K562 (cell line): ENCODE results near the gene CFL2. TPM values are rescaled to one million over a fixed set of nuclear protein-coding genes. Genes with fewer than 3 reads are reported as not detected.

Experiments
- ATAC-seq: fragments of 200-7000 bp; cut with Tn5 transposase; 3 replicates; pipeline ENCODE4 v1.9.1; 2020; ENCODE audit warnings: moderate library complexity
- BruUV-seq: library from RNA; stranded (reverse); fragments of 400-500 nt; replicated peaks from 2 replicates; lab custom pipeline; 2021; lab: Mats Ljungman, UMichigan
- CTCF ChIA-PET: fragments of 300-600 bp; formaldehyde crosslinking; extraction: SDS; loops from one replicate; lab custom pipeline; 2021; ENCODE audit warnings: low intra/inter-chr PET ratio; lab: Yijun Ruan, JAX
- POLR2A ChIA-PET: fragments of 300-600, 350-650 bp; sonication (Branson Sonifier 250); formaldehyde crosslinking; extraction: SDS; loops from one replicate; lab custom pipeline; 2021; ENCODE audit warnings: antibody characterized with exemption, inconsistent platforms; lab: Yijun Ruan, JAX
- DNase-seq, 4 experiments: peaks; one replicate each; pipeline versions ENCODE4 v3.0.0 to v3.0.0-alpha.2; 2011 to 2018; ENCODE audit warnings: low spot score in 3 of 4, mixed read lengths in 3 of 4; ENCODE audit errors: extremely low read depth in 1 of 4
- FAIRE-seq: peaks from 2 replicates; lab custom pipeline; 2011; peaks lifted over from hg19 to GRCh38; lab: Jason Lieb, UNC
- H2AFZ ChIP-seq: 2 replicates; pipeline ENCODE4 v1.6.0; 2011; ENCODE audit warnings: low read depth, low read length, control low read depth, inconsistent platforms
- H3K27ac ChIP-seq: fragments of 200-600 bp; 3 replicates; pipeline ENCODE4 v1.8.0; 2011; ENCODE audit warnings: low read depth, mild to moderate bottlenecking, control low read depth, inconsistent platforms, low read length, moderate library complexity, mixed read lengths; ENCODE audit errors: extremely low read depth
- H3K27me3 ChIP-seq, 2 experiments: fragments of 300-600 bp in 1 of 2; 2 replicates in 1 of 2; 3 replicates in 1 of 2; pipeline versions ENCODE4 v1.6.0 to v1.8.0; 2011; ENCODE audit warnings: inconsistent platforms in 2 of 2, low read length in 2 of 2, mild to moderate bottlenecking in 1 of 2, mixed read lengths in 1 of 2, moderate library complexity in 1 of 2; ENCODE audit not compliant: control insufficient read depth in 2 of 2, insufficient read depth in 2 of 2
- H3K36me3 ChIP-seq: fragments of 300-600 bp; 3 replicates; pipeline ENCODE4 v1.8.0; 2011; ENCODE audit warnings: mild to moderate bottlenecking, low read length, inconsistent platforms; ENCODE audit not compliant: control insufficient read depth, insufficient read depth
- H3K4me1 ChIP-seq, 2 experiments: fragments of 200-600 bp in 1 of 2; replicated peaks in 1 of 2; 2 replicates in 1 of 2; 3 replicates in 1 of 2; pipeline versions ENCODE4 v1.5.1 to v1.8.0; 2011; ENCODE audit warnings: inconsistent platforms in 2 of 2, low read length in 2 of 2, mild to moderate bottlenecking in 1 of 2, mixed read lengths in 1 of 2, moderate library complexity in 1 of 2; ENCODE audit not compliant: control insufficient read depth in 2 of 2, insufficient read depth in 2 of 2
- H3K4me2 ChIP-seq: 2 replicates; pipeline ENCODE4 v1.6.1; 2011; ENCODE audit warnings: low read length, control low read depth, inconsistent platforms, mixed read lengths; ENCODE audit not compliant: insufficient read depth
- H3K4me3 ChIP-seq: fragments of 200-600 bp; sonication (generic), shearing (Covaris generic); 2 replicates; pipeline ENCODE4 v1.5.1; 2016; ENCODE audit warnings: control low read depth, inconsistent platforms
- H3K79me2 ChIP-seq: fragments of 200-600 bp; 3 replicates; pipeline ENCODE4 v1.8.0; 2011; ENCODE audit warnings: low read length, inconsistent platforms; ENCODE audit not compliant: control insufficient read depth, insufficient read depth
- H3K9ac ChIP-seq, 2 experiments: 2 replicates each; pipeline versions ENCODE4 v1.6.0 to v1.6.1; 2011; ENCODE audit warnings: low read depth in 2 of 2, low read length in 2 of 2, control low read depth in 1 of 2, inconsistent platforms in 1 of 2, mild to moderate bottlenecking in 1 of 2, mixed read lengths in 1 of 2; ENCODE audit not compliant: insufficient read depth in 1 of 2
- H3K9me1 ChIP-seq: one replicate; pipeline ENCODE4 v1.6.0; 2011; ENCODE audit warnings: inconsistent platforms, mild to moderate bottlenecking, low read length, moderate library complexity; ENCODE audit not compliant: control insufficient read depth, insufficient read depth
- H3K9me3 ChIP-seq: replicated peaks from 2 replicates; pipeline ENCODE4 v1.5.1; 2011; ENCODE audit warnings: low read depth, low read length, inconsistent platforms; ENCODE audit not compliant: control insufficient read depth, insufficient read depth
- H4K20me1 ChIP-seq: replicated peaks from 2 replicates; pipeline ENCODE4 v1.6.1; 2011; ENCODE audit warnings: low read length, inconsistent platforms, mixed read lengths; ENCODE audit not compliant: control insufficient read depth, insufficient read depth
- CREB1 ChIP-seq, 2 experiments: sonication (generic) in 1 of 2; formaldehyde crosslinking in 1 of 2; IDR thresholded peaks; 2 replicates each; pipeline versions ENCODE4 v1.6.1 to v1.8.0; 2012 to 2022; ENCODE audit warnings: inconsistent platforms in 1 of 2, mild to moderate bottlenecking in 1 of 2, missing genetic modification reagents in 1 of 2, moderate library complexity in 1 of 2
- FOXP1 ChIP-seq: sonication (generic); formaldehyde crosslinking; IDR thresholded peaks from 2 replicates; pipeline ENCODE4 v1.8.0; 2022; ENCODE audit warnings: mild to moderate bottlenecking, missing genetic modification reagents
- MAFK ChIP-seq: IDR thresholded peaks from 2 replicates; pipeline ENCODE4 v1.6.1; 2011; ENCODE audit warnings: low read length, improper control_type of control experiment
- MYNN ChIP-seq, 2 experiments: sonication (generic); formaldehyde crosslinking in 1 of 2; IDR thresholded peaks; 2 replicates each; pipeline versions ENCODE4 v1.5.0 to v1.6.1; 2016 to 2020; ENCODE audit warnings: antibody characterized with exemption in 1 of 2, missing genetic modification reagents in 1 of 2
- NRF1 ChIP-seq, 2 experiments: fragments of 450-650 bp; IDR thresholded peaks in 1 of 2; conservative IDR thresholded peaks in 1 of 2; 2 replicates each; pipeline ENCODE4 v1.6.1; 2014; ENCODE audit warnings: mild to moderate bottlenecking in 2 of 2
- USF2 ChIP-seq: sonication (generic); formaldehyde crosslinking; IDR thresholded peaks from 2 replicates; pipeline ENCODE4 v1.5.0; 2020; ENCODE audit warnings: missing genetic modification reagents
- ZNF124 ChIP-seq: sonication (generic); formaldehyde crosslinking; IDR thresholded peaks from 2 replicates; pipeline ENCODE4 v1.8.1; 2022; ENCODE audit warnings: missing genetic modification reagents
- ZSCAN32 ChIP-seq: fragments of 450-650 bp; formaldehyde crosslinking; IDR thresholded peaks from 2 replicates; pipeline ENCODE4 v1.4.0; 2020; ENCODE audit warnings: mild to moderate bottlenecking, moderate library complexity
- WGBS: fragments of 100-300 bp; shearing (Covaris generic); methylation state at CpG from one replicate; pipeline ENCODE4 v1.1.6; 2016; ENCODE audit warnings: low coverage, mixed read lengths; ENCODE audit not compliant: insufficient coverage; ENCODE audit errors: missing lambda C conversion rate; 5-methylcytosine and 5-hydroxymethylcytosine counted together
- in situ Hi-C: fragments of 300-500 bp; cut with MboI; formaldehyde crosslinking; loops from 4 replicates; pipeline ENCODE4 v1.15.0; 2018; ENCODE audit warnings: inconsistent platforms, mixed read lengths
- intact Hi-C: fragments of 100-400 bp; cut with micrococcal nuclease; formaldehyde crosslinking; loops from 2 replicates; pipeline ENCODE4 v1.14.2; 2022
- polyA plus RNA-seq, 8 experiments: library from polyadenylated mRNA; depleted of rRNA in 4 of 8; stranded (reverse) in 5 of 8; unstranded in 3 of 8; fragments of >200 nt; fragmentation: Nextera tagmentation in 2 of 8; fragmentation: Illumina TruSeq in 1 of 8; extraction: Ambion mirVana in 2 of 8; extraction: Trizol in 1 of 8; gene quantifications; 2 replicates each; pipeline versions ENCODE4 v1.2.1 to v1.2.3, GENCODE V29; 2011 to 2014; ENCODE audit warnings: inconsistent platforms in 1 of 8, missing spikeins in 1 of 8
- total RNA-seq, 7 experiments: library from RNA; depleted of rRNA in 6 of 7; stranded (reverse); fragments of >200 nt in 6 of 7; fragmentation: Illumina TruSeq in 2 of 7; extraction: Trizol in 2 of 7; gene quantifications; 2 replicates each; pipeline versions ENCODE4 v1.2.1 to v1.2.3, GENCODE V29; 2011 to 2021; ENCODE audit warnings: low replicate concordance in 1 of 7
- TF ChIP-seq, protein P1 (sequence below): fragments of 250-450 bp; sonication (Bioruptor Pico); IDR thresholded peaks from 2 replicates; pipeline ENCODE4 v1.5.0; 2022; ENCODE audit warnings: mild to moderate bottlenecking
- TF ChIP-seq, protein P2 (sequence below), 2 experiments: IDR thresholded peaks in 1 of 2; conservative IDR thresholded peaks in 1 of 2; 2 replicates each; pipeline ENCODE4 v1.6.1; 2016; ENCODE audit warnings: low read depth in 2 of 2, mild to moderate bottlenecking in 1 of 2, missing compliant biosample characterization in 1 of 2, missing genetic modification characterization in 1 of 2, moderate library complexity in 1 of 2
- TF ChIP-seq, protein P3 (sequence below): sonication (generic); formaldehyde crosslinking; IDR thresholded peaks from 2 replicates; pipeline ENCODE4 v1.8.1; 2023; ENCODE audit warnings: mild to moderate bottlenecking, missing genetic modification reagents, moderate library complexity

The CFL2 gene
- total and polyA plus RNA-seq, 9 of the 15 experiments (the other 6 are each of a cell fraction or from before 2014, with no cell fraction given), result 2.0 to 12.7 (median 5.1) TPM

- TF ChIP-seq MYNN (IDR thresholded peaks at IDR 0.05) (no peak), MYNN (CRISPR knock-in tag; IDR thresholded peaks at IDR 0.05) (no peak), ZNF124 (CRISPR knock-in tag) (no peak)
Observed at GRCh38 chr14:34678306-34678705, 36.1 kb downstream of the CFL2 start (continued).

DNA sequence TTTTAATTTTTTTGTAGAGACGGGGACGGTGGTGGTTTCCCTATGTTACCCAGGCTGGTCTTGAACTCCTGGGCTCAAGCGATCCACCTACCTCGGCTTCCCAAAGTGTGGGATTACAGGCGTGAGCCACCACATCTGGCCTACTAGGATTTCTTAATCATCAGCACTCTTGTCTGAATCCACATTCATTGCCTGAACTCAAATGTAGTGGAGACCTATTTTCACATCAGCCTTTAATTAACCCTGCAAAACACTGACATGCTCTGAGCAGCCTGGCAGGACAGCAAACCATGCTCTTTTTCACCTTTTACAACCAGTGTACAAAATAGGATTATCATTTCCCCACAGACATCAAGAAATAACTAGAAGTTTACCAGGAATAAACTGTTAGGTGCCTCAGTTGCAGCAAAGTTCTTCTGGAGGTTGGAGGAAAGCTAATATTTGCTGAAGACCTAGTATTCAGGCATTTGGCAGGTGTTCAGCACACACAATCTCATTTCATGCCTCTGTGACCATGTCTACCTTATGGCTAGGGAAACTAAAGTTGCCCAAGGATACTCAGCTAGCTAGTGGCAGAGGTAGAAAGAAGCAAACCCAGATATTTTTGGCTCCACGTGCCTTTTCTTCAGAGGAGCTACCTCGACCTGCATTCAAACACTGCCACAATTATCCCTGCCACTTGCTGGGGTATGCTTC lies 37.7 kb downstream of the CFL2 start:
- no TSS peak for BruUV-seq
- ATAC-seq, result no peak
- TF ChIP-seq, protein P1, sequence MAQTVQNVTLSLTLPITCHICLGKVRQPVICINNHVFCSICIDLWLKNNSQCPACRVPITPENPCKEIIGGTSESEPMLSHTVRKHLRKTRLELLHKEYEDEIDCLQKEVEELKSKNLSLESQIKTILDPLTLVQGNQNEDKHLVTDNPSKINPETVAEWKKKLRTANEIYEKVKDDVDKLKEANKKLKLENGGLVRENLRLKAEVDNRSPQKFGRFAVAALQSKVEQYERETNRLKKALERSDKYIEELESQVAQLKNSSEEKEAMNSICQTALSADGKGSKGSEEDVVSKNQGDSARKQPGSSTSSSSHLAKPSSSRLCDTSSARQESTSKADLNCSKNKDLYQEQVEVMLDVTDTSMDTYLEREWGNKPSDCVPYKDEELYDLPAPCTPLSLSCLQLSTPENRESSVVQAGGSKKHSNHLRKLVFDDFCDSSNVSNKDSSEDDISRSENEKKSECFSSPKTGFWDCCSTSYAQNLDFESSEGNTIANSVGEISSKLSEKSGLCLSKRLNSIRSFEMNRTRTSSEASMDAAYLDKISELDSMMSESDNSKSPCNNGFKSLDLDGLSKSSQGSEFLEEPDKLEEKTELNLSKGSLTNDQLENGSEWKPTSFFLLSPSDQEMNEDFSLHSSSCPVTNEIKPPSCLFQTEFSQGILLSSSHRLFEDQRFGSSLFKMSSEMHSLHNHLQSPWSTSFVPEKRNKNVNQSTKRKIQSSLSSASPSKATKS, result no peak
- TF ChIP-seq ZSCAN32 (CRISPR knock-in tag), result no peak
- TF ChIP-seq, protein P2, sequence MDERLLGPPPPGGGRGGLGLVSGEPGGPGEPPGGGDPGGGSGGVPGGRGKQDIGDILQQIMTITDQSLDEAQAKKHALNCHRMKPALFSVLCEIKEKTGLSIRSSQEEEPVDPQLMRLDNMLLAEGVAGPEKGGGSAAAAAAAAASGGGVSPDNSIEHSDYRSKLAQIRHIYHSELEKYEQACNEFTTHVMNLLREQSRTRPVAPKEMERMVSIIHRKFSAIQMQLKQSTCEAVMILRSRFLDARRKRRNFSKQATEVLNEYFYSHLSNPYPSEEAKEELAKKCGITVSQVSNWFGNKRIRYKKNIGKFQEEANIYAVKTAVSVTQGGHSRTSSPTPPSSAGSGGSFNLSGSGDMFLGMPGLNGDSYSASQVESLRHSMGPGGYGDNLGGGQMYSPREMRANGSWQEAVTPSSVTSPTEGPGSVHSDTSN (CRISPR knock-in tag; IDR thresholded peaks at IDR 0.05; ENCODE audit: low read depth), result no peak
- TF ChIP-seq, protein P2 (tag; conservative IDR thresholded peaks at IDR 0.05; ENCODE audit: low read depth), result no peak
- TF ChIP-seq CREB1 (IDR thresholded peaks at IDR 0.05), result no peak
- TF ChIP-seq CREB1 (CRISPR knock-in tag; IDR thresholded peaks at IDR 0.05), result no peak
- no peak for TF ChIP-seq NRF1 (conservative IDR thresholded peaks at IDR 0.05 in 1 of 2, IDR thresholded peaks at IDR 0.05 in 1 of 2)
- no peak for TF ChIP-seq MAFK
- no peak for TF ChIP-seq USF2 (CRISPR knock-in tag)
- TF ChIP-seq, protein P3, sequence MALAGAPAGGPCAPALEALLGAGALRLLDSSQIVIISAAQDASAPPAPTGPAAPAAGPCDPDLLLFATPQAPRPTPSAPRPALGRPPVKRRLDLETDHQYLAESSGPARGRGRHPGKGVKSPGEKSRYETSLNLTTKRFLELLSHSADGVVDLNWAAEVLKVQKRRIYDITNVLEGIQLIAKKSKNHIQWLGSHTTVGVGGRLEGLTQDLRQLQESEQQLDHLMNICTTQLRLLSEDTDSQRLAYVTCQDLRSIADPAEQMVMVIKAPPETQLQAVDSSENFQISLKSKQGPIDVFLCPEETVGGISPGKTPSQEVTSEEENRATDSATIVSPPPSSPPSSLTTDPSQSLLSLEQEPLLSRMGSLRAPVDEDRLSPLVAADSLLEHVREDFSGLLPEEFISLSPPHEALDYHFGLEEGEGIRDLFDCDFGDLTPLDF (CRISPR knock-in tag), result no peak
- no peak for TF ChIP-seq FOXP1

More for the DNA sequence above, 37.7 kb downstream of the CFL2 start:
- H3K79me2 ChIP-seq, result no peaks in the 10 kb centered on the region
- no peak overlapping the region for H3K27ac ChIP-seq
- no peaks in the 10 kb centered on the region for H3K9me3 ChIP-seq
- no peak overlapping the region for H3K9ac ChIP-seq
- CTCF ChIA-PET, result no interaction called here
- no peaks in the 10 kb centered on the region for H4K20me1 ChIP-seq
- peak overlapping the region; percentile 4; the same call in 1 of the 2 replicates for H2AFZ ChIP-seq
- in situ Hi-C loops, result loop anchor here (10.0 kb wide), 1 partner anchor 728 kb away; the partner anchor contains the start of gene NFKBIA
- H3K36me3 ChIP-seq, result no peaks in the 10 kb centered on the region
- no peak for FAIRE-seq
- H3K4me1 ChIP-seq, result no peaks in the 10 kb centered on the region; a peak in 1 of 5 replicates
- DNase-seq, result no peak
- no peak overlapping the region for H3K4me3 ChIP-seq
- H3K27me3 ChIP-seq, result no peaks in the 10 kb centered on the region
- intact Hi-C loops, result no loop called here
- no peak overlapping the region for H3K4me2 ChIP-seq
- no peaks in the 10 kb centered on the region for H3K9me1 ChIP-seq
- POLR2A ChIA-PET, result interaction anchor here (0.9 to 1.1 kb wide), 2 partner anchors 9 to 33 kb away, joined by 3 read pairs; no protein-coding TSS in a partner anchor
- 61% methylated on average over 7 of the region's 7 CpGs for WGBS
